HG03280 (cell line): ENCODE results near the gene CCM2.
"Not testable (repeated sequence)": the region's sequence is repeated elsewhere in the genome, so short reads cannot be mapped to it uniquely, and the experiment has no call there.

Experiments
- ATAC-seq: cut with Tn5 transposase; IDR thresholded peaks from one replicate; pipeline ENCODE4 v1.9.1; 2021; ENCODE audit warnings: mild to moderate bottlenecking, moderate library complexity; ENCODE audit not compliant: unreplicated experiment

CCM2 gene

GRCh38 chr7:45032421-45032820, 32.4 kb downstream of the CCM2 start:
- ATAC-seq = no peak

DNA sequence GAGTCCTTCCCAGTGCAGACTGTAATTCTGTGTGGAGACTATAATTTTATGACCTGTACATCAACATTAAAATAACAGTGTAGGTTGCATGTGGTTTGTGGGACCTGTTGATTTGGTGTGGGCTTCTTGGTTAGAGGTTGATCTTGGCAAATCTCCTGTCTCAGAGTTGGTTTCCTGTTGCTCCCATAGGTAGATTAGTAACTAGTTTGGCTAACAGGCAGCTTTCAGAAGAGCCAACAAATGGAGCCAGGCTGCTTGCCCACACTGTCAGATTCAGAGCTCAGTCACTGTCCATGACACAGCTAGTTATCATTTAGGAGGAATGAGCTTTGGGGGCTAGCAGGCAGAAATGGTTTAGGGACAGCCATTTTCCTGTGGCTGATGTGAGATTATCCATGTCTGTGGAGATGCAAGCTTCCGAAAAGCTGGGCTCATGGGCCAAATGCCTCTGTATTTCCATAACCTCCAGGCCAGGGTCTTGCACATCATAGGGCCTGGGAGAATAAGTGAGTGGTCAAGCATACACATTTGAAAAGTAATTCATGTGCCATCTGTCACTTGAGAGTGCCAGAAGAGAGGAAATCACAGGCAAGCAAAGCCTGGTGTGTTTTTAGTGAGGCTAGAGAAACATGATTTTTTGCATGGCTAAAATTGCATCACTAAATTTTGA, 33.4 kb downstream of the CCM2 start:
- no peak for ATAC-seq

- no peak for ATAC-seq
Observed at GRCh38 chr7:45033931-45034290, 33.9 kb downstream of the CCM2 start.

DNA sequence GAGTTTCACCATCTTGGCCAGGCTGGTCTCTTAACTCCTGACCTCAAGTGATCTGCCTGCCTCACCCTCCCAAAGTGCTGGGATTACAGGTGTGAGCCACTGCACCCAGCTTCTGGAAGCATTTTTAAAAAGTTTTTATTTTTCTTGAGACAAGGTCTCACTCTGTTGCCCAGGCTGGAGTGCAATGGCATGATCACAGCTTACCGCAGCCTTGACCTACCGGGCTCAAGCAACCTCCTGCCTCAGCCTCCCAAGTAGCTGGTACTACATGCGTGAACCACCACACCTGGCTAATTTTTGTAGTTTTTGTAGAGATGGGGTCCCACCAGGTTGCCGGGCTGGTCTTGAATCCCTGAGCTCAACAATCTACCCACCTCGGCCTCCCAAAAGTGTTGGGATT, 34.7 kb downstream of the CCM2 start:
- ATAC-seq = not testable (repeated sequence)

DNA sequence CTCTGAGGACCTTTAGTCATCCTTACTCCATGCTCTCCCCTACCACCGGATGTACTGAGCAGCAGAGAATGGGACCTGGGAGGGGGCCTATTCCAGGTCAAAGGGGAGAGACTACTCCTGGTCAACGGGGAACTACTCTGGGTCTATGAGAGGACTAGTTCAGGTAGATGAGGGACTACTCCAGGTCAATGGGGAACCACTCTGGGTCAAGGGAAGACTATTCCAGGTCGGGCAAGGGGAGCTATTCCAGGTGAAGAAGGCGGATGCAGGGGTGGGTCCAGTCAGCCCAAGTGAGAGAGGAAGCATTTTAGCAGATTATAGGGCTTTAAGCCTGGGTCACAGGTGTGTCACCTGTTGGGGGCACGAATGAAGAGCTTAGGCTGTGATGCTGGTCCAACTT, 35.4 kb downstream of the CCM2 start:
- ATAC-seq = no peak

DNA sequence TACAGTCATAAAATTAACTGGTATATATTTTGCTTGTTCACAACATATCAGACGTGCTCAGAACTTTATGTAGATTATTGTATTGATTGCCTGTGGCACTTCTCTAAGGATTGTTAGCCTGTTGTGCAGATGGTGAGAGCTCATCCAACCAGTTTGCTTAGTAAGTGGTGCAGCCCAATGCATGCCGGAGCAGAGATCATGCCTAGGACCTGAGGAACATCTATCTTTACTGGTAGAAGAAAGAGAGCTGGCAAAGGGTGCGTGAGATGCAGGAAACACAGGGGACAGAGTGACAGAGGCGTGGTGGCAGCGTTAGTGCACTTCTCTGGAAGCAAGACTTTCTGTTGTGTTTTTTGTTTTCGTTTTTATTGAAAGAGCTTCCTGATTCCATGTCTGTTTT, 35.9 kb downstream of the CCM2 start:
- ATAC-seq = no peak

GRCh38 chr7:45036317-45036716, 36.3 kb downstream of the CCM2 start:
- no peak for ATAC-seq

DNA sequence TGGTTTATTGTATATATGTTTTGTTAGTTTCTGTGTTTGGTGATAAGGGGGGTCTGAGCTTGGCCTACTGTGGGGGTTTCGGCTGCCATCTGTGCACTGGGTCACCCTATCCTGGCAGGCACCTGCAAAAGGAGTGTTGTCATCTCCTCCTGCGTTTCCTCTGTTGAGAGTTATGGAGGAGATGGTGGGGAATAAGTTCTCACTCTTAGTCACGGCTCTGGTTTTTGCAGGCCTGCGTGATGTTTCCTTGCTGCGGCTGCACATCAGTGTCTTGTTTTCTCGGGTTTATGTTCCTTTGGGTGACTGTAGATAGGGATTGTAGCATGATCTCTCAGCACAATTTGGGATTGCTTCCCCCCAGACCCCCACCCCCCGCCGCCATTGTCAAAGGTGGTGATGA, 36.8 kb downstream of the CCM2 start:
- no peak for ATAC-seq

DNA sequence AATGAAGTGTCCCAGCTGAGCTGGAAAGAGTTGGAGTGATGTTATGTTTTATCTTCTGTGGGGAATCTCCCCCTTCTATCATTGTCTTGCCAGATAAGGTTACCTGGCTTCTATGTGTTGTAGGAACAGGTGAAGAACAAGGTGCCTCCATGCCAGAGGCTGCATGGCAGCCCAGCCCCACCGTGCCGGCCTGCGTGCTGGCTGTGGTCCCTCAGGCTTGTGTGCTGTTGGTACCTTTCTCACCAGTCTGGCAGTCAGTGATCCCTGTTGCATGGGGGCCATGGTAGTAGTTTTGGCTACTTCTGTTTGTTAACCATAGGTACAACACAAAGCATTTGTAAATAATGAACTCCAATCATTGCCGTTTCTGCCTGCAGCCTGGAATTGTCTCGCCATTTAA, 37.9 kb downstream of the CCM2 start:
- ATAC-seq = no peak

- ATAC-seq = no peak
Observed at GRCh38 chr7:45039106-45039505, 39.1 kb downstream of the CCM2 start.

DNA sequence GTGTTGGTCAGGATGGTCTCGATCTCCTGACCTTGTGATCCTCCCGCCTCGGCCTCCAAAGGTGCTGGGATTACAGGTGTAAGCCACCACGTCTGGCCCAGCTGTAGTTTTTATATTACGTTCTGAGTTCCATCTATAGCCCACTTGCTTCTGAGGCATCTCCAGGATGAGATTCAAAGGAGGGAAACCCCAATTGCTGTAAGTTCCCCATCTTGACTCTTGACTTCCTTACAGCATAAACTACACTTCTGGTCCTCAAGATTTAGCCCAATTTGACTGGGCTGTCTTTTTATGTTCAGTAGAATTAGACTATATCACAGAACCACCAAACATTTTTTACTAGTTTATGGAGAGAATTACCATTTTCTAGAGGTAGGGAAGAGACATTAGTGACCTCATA, 44.3 kb downstream of the CCM2 start:
- no peak for ATAC-seq

DNA sequence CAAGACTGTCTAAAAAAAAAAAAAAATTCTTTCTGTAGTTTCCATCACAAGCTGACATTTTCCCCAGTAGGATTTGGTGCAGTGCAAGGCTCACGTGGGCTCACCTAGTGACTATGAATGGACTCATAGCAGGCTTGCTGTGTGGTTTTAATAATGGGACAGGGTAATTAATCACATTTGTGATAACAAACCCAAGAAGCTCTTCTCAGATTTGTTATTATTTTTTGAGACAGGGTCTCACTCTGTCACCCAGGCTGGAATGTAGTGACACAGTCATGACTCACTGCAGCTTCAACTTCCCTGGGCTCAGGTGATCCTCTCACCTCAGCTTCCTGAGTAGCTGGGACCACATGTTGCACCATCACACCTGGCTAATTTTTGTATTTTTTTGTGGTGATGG, 48.7 kb downstream of the CCM2 start:
- no peak for ATAC-seq

DNA sequence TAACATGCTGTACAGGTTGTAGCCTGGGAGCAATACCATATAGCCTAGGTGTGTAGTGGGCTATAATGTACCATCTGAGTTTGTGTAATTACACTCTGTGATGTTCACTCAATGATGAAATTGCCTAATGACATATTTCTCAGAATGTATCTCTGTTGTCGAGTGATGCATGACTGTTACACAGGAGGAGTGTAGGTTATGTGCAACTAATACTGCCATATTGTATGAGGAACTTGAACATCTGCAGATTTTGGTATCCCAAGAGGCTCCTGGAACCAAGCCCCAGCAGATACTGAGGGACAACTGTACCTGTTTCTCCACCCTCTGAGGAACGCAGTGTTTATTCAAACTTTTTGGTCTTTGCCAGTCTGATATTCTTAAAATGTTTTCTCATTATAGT, 50.2 kb downstream of the CCM2 start:
- no peak for ATAC-seq

DNA sequence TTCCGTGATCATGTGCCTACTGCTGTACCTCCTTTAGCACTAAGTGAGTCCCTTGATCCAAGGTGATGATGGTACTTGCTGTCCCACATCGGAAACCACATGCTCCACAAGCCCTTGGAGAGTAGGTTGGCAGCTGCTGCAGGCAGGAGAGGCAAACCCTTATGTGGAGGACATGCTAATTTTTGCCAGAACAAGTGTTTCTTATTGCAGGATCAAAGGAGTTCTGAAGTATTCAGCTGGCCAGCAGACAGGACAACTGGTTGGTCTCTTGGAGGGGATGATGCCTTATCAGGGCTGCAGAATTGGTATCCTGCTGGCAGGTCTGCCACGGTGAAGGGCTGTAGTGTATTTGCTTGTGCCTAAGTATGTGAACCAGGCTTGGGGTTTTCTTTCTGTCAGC, 52.0 kb downstream of the CCM2 start:
- ATAC-seq = no peak

GRCh38 chr7:45053401-45053800, 53.4 kb downstream of the CCM2 start:
- no peak for ATAC-seq

GRCh38 chr7:45053941-45054340, 53.9 kb downstream of the CCM2 start:
- no peak for ATAC-seq

GRCh38 chr7:45054442-45054841, 54.4 kb downstream of the CCM2 start:
- ATAC-seq = no peak

GRCh38 chr7:45055016-45055415, 55.0 kb downstream of the CCM2 start:
- no peak for ATAC-seq

- ATAC-seq = no peak
Observed at GRCh38 chr7:45055594-45056219, 55.7 kb downstream of the CCM2 start.

GRCh38 chr7:45057878-45058277, 57.9 kb downstream of the CCM2 start:
- ATAC-seq = no peak

DNA sequence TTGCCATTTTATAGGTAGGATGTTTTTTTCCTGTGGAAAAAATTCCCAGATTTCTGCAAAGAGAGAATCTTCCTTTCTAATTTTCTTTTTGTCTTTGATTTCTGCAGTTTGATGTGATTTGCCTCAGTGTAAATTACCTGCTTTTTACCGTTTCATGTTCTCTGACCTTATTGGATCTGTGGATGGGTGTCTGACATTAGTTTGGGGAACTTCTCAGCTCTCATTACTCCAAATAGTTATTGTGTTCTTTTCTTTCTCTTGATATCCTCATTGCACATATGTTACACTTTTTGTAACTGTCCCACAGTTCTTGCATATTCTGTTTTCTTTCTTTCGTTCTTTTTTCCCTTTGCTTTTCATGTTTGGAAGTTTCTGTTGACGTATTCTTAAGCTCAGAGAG, 60.3 kb downstream of the CCM2 start:
- no peak for ATAC-seq

GRCh38 chr7:45061352-45061751, 61.4 kb downstream of the CCM2 start:
- ATAC-seq = no peak

GRCh38 chr7:45061806-45062425, 61.9 kb downstream of the CCM2 start:
- no peak for ATAC-seq
